OCI-LY7 (cell line): ENCODE results near the gene RNF19B. TPM values are rescaled to one million over a fixed set of nuclear protein-coding genes. Genes with fewer than 3 reads are reported as not detected.

Experiments used
- BruUV-seq: library from RNA; stranded (reverse); fragments of 400-500 nt; replicated peaks from 2 replicates; lab custom pipeline; 2021; lab: Mats Ljungman, UMichigan
- CTCF ChIA-PET: fragments of 300-600 bp; sonication (Branson Sonifier 250); formaldehyde crosslinking; loops from one replicate; lab custom pipeline; 2022; ENCODE audit warnings: antibody characterized with exemption; ENCODE audit not compliant: unreplicated experiment; lab: Charles Lee
- POLR2A ChIA-PET: fragments of 300-600 bp; sonication (Branson Sonifier 250); formaldehyde crosslinking; loops from one replicate; lab custom pipeline; 2022; ENCODE audit warnings: antibody characterized with exemption; lab: Charles Lee
- DNase-seq: peaks from one replicate; pipeline ENCODE4 v3.0.0-alpha.2; 2015; ENCODE audit warnings: low spot score
- H2AFZ ChIP-seq: fragments of 200-600 bp; sonication (generic), shearing (Covaris generic); 2 replicates; pipeline ENCODE4 v1.6.1; 2014; ENCODE audit warnings: mild to moderate bottlenecking, antibody characterized with exemption, low read length, moderate library complexity
- H3K27ac ChIP-seq: fragments of 200-600 bp; sonication (generic); 2 replicates; pipeline ENCODE4 v1.5.1; 2014; ENCODE audit warnings: mixed run types, low read depth, mild to moderate bottlenecking, moderate library complexity, low read length, inconsistent platforms; ENCODE audit not compliant: poor library complexity, severe bottlenecking
- H3K36me3 ChIP-seq: fragments of 200-600 bp; sonication (generic); 2 replicates; pipeline ENCODE4 v1.6.1; 2014; ENCODE audit warnings: mild to moderate bottlenecking, antibody characterized with exemption, low read length, moderate library complexity, mixed read lengths; ENCODE audit not compliant: insufficient read depth
- H3K4me1 ChIP-seq: fragments of 200-600 bp; sonication (generic); 2 replicates; pipeline ENCODE4 v1.5.1; 2014; ENCODE audit warnings: mild to moderate bottlenecking, low read length; ENCODE audit not compliant: insufficient read depth, poor library complexity, severe bottlenecking
- H3K4me2 ChIP-seq: fragments of 200-600 bp; sonication (generic); 2 replicates; pipeline ENCODE4 v1.6.1; 2014; ENCODE audit warnings: mild to moderate bottlenecking, low read length
- H3K4me3 ChIP-seq: fragments of 200-600 bp; sonication (generic); 2 replicates; pipeline ENCODE4 v1.5.1; 2014; ENCODE audit warnings: mild to moderate bottlenecking, low read depth, low read length; ENCODE audit not compliant: poor library complexity, severe bottlenecking
- H3K79me2 ChIP-seq: fragments of 200-600 bp; sonication (generic); 2 replicates; pipeline ENCODE4 v1.6.1; 2016; ENCODE audit warnings: low read depth, mild to moderate bottlenecking, low read length, moderate library complexity, mixed read lengths; ENCODE audit not compliant: insufficient read depth
- H3K9me2 ChIP-seq: fragments of 200-600 bp; sonication (generic); 2 replicates; pipeline ENCODE4 v1.6.1; 2016; ENCODE audit warnings: mild to moderate bottlenecking, low read length, mixed read lengths; ENCODE audit not compliant: insufficient read depth
- H3K9me3 ChIP-seq: fragments of 200-600 bp; sonication (generic); 2 replicates; pipeline ENCODE4 v1.6.1; 2014; ENCODE audit warnings: mild to moderate bottlenecking, mixed run types, low read length, mixed read lengths
- H4K20me1 ChIP-seq: fragments of 200-600 bp; sonication (generic); 2 replicates; pipeline ENCODE4 v1.6.1; 2014; ENCODE audit warnings: mild to moderate bottlenecking, antibody characterized with exemption, low read length, moderate library complexity, mixed read lengths; ENCODE audit not compliant: insufficient read depth
- CTCF ChIP-seq: fragments of 200-600 bp; sonication (generic); conservative IDR thresholded peaks from 2 replicates; pipeline ENCODE4 v1.5.1; 2014; ENCODE audit warnings: mild to moderate bottlenecking, antibody characterized with exemption, low read length, moderate library complexity, mixed read lengths
- EZH2phosphoT487 ChIP-seq: fragments of 200-600 bp; sonication (generic); IDR thresholded peaks from 2 replicates; pipeline ENCODE4 v1.6.1; 2018; ENCODE audit warnings: low read depth, borderline replicate concordance, mild to moderate bottlenecking, mixed run types, antibody characterized with exemption, low read length, moderate library complexity, mixed read lengths
- intact Hi-C: fragments of 100-400 bp; cut with micrococcal nuclease; formaldehyde crosslinking; loops from one replicate; pipeline ENCODE4 v1.10.0; 2022; ENCODE audit not compliant: unreplicated experiment
- total RNA-seq, 2 experiments: library from RNA; depleted of rRNA in 1 of 2; stranded (reverse); fragments of >200 nt in 1 of 2; shearing (Covaris generic) in 1 of 2; gene quantifications; 2 replicates each; pipeline ENCODE4 v1.2.3, GENCODE V29; 2014 to 2022

Gene RNF19B
- total RNA-seq, 2 experiments from 2014 or later, result 23.0 to 36.8 TPM

- Histone ChIP-seq H3K79me2 (no peaks in the 10 kb centered on the region), H3K4me3 (no peak overlapping the region), H3K4me1 (no peaks in the 10 kb centered on the region), H2AFZ (no peak overlapping the region), H4K20me1 (no peaks in the 10 kb centered on the region), H3K9me2 (no peaks in the 10 kb centered on the region), H3K27ac (no peak overlapping the region), H3K36me3 (no peaks in the 10 kb centered on the region), H3K4me2 (no peak overlapping the region), H3K9me3 (no peaks in the 10 kb centered on the region)
- intact Hi-C loops, result no loop called here
- ChIA-PET CTCF (no interaction called here), POLR2A (no interaction called here)
- DNase-seq, result no peak
- no peak for TF ChIP-seq EZH2phosphoT487
- no peak for TF ChIP-seq CTCF
- no TSS peak for BruUV-seq
Measured at GRCh38 chr1:32924881-32925344, 39.7 kb downstream of the RNF19B start.

- H3K4me3 ChIP-seq, result no peak overlapping the region
- H3K4me1 ChIP-seq, result no peaks in the 10 kb centered on the region
- H3K79me2 ChIP-seq, result no peaks in the 10 kb centered on the region
- H4K20me1 ChIP-seq, result no peaks in the 10 kb centered on the region
- intact Hi-C loops, result no loop called here
- BruUV-seq, result no TSS peak
- H3K9me3 ChIP-seq, result no peaks in the 10 kb centered on the region
- ChIA-PET POLR2A (interaction anchor here (1.1 kb wide), 1 partner anchor 37 kb away, joined by 4 read pairs; no protein-coding TSS in a partner anchor), CTCF (interaction anchor here (0.7 kb wide), 1 partner anchor 315 kb away, joined by 3 read pairs; no protein-coding TSS in a partner anchor)
- no peak overlapping the region for H2AFZ ChIP-seq
- H3K27ac ChIP-seq, result no peak overlapping the region
- no peaks in the 10 kb centered on the region for H3K36me3 ChIP-seq
- no peaks in the 10 kb centered on the region for H3K9me2 ChIP-seq
- TF ChIP-seq EZH2phosphoT487, result no peak
- no peak overlapping the region for H3K4me2 ChIP-seq
- DNase-seq, result no peak
Measured at GRCh38 chr1:32920833-32921232, 43.8 kb downstream of the RNF19B start.

GRCh38 chr1:32919811-32920733 lies 44.5 kb downstream of the RNF19B start:
- H3K9me3 ChIP-seq, result no peaks in the 10 kb centered on the region
- H3K4me2 ChIP-seq, result no peak overlapping the region
- no peak for DNase-seq
- H3K4me1 ChIP-seq, result no peaks in the 10 kb centered on the region
- no peaks in the 10 kb centered on the region for H3K9me2 ChIP-seq
- H3K4me3 ChIP-seq, result no peak overlapping the region
- H2AFZ ChIP-seq, result no peak overlapping the region
- TF ChIP-seq EZH2phosphoT487, result no peak
- TF ChIP-seq CTCF, result no peak
- POLR2A ChIA-PET, result interaction anchor here (0.8 kb wide), 1 partner anchor 111 kb away, joined by 3 read pairs; no protein-coding TSS in a partner anchor
- no peaks in the 10 kb centered on the region for H4K20me1 ChIP-seq
- intact Hi-C loops, result no loop called here
- CTCF ChIA-PET, result no interaction called here
- BruUV-seq, result no TSS peak
- no peaks in the 10 kb centered on the region for H3K36me3 ChIP-seq
- no peak overlapping the region for H3K27ac ChIP-seq
- no peaks in the 10 kb centered on the region for H3K79me2 ChIP-seq
